Measurements from ENCODE around the gene FAM20B.

- TF ChIP-seq CTCF (IDR thresholded peaks at IDR 0.05) (no peak), EZH2 (IDR thresholded peaks at IDR 0.05; ENCODE audit: borderline replicate concordance, insufficient read depth, low read depth, low read length, poor library complexity, severe bottlenecking) (no peak)
These were observed 56.8 kb downstream of the FAM20B start for GRCh38 chr1:179082333-179082998.

Data from B cell (primary cell).